Kasumi-1 (cell line): ENCODE data around the gene ATP8B1.
"Not testable (repeated sequence)": the region's sequence is repeated elsewhere in the genome, so short reads cannot be mapped to it uniquely, and the experiment has no call there.

Experiments used
- DNase-seq, 2 experiments: peaks; one replicate each; lab custom pipeline; 2025; lab: John Stamatoyannopoulos, UW

ATP8B1 gene

DNA sequence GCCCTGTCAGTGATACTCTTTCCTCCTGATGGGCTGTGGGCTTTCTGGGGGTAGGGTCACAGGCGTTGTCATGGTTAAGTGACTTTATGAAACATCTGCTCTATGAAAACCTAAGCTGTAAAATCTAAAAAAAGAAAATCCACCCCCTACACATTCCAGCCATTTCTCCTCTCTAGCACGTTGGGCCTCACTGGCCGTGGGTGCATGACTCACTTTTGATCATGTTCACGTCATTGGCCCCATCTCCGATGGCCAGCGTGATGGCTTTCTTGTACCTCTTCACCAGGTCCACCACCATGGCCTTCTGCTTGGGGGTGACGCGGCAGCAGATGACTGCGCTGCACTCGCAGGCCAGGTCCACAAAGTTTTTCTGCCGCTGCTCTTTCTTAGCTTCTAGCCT is 142.2 kb downstream of the ATP8B1 start:
- no peak for DNase-seq

DNA sequence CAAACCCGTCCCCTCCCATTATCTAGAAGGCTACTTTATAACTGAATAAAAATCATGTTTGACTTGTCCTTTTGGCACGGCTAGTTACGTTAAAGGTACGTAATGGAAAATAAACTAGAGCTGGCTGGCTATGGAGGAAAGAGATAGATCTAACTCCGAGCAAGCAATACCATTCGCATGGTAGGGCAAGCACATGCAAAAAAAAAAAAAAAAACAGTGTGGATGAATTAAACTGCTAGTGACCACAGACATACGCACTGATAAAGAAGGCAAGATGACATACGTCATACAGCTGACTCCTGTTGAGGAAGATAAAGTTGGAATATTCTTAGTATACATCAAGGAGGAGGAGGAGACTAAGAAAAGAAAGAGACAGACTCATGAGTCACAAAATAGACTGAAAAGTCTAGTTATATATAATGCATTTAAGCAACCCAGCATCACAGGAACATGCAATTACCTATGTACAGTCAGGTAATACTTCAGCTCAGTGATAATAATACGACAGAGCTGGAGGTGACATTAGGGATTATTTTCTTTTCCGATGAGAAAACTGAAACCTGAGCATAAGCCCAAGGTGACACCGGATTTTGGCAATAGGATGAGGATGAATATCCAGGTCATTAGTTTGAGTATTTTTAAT is 143.5 kb downstream of the ATP8B1 start:
- no peak for DNase-seq

DNA sequence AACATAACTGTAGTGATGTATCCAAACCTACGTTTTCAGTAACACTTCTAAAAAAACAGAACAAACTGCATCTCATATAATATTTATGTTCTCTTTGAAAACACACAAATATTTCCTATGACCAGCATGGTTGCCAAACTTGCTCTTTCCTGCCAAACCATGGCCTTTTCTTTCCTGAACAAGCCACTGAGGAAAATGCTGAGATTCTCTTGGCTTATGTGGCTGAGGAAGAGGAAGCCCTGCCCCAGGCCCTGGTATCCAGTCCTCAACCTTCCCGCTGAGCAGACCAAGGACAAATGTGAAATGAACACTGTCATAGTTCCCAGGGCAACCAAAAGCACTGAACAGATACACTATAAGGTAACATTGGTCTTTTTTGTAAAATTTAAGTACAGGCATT is 145.6 kb downstream of the ATP8B1 start:
- no peak for DNase-seq

DNA sequence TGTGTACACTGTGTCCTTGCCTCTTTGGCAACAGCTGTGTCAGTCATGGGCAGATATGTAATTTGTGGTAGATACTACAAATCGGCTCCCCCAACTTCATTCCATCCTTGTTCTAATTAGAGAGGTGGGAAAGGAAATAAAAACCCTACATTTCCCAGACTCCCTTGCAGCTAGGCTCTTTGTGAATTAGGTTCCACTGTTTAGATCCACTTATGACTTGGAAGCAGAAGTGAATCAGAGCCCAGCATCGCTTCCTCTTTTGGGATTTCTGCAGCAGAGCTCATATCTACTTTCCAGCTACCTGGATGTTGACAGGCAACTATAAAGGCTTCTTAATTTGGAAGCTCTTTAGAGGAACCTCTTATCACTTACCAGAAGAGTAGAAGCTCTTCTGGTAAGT is 147.4 kb downstream of the ATP8B1 start:
- no peak for DNase-seq

DNA sequence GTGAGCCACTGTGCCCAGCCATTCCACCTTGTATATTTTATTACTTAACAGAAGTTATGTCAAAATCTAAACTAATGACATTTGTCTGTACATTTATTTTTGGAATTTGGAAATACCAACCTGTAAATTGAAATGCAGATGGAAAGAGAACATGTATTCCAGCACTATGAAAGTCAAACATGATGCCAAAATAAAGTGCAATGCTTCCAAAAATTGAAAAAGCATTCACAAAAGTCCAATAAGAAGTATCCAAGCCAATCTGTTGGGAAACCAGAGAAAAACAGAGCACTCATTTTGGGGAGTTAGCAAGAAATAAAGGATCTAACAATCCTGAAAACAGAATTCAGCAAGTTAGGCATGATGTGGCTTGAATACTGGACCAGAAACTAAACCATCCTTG is 151.2 kb downstream of the ATP8B1 start:
- DNase-seq, result no peak

DNA sequence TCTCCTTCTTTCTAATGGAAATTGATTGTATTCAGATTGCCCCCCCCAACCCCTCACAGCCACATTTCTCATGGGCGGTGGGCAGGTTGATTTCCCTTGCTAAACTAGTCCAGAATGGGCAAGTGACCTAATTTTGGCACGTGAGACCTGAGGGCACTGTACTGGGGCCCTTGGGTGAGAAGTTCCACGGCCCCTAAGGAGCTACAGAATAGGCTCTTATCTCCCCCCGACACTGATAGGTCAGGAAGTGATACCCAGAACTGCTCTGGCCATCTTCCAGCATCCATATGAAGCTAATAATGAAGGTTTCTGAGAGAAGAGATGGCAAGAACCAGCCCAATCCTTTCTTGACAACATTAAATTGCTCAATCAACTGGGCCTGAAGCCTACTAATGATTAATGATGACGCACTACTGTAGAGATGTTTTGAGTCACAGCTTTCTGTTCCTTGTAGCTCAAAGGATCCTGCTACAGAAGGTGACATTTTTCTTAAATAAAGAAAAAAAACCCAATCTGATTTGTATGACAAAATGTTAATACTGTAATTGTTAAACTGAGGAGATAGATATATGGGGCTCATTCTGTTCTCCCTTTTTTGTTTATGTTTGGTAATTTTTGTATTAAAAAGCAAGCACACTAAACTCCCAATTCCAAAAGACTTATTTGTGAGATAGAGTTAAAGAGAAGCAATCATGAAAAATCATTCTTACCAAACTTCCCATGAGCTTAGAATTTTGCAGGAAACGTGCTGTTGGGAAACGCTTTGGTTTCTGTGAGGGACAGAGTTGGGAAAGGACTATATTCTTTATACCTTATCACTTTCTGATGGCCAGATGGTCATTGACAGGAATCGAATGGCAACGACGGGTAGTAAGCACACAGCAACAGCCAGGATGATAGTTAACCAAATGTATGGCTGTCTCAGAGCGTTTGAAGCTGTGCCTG is 153.3 kb downstream of the ATP8B1 start:
- DNase-seq, result no peak

DNA sequence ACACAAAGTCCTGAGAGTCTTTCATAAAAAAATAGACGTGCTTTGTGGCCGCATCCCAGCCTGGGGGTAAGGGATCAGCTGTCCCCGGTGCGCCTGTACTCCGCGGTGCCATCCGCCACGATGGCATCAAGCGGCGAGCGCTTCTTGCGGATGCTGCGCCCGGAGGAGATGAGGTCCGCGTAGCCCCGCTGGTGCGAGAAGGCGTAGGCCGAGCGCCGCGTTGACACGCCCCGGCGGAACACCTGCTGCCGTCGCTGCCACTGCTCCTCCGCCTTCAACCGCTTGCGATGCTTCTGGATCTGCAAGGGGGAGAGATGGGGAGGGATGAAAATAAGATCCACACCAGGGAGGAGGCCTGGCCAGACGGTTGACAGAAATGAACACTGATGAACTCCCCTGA is 154.7 kb downstream of the ATP8B1 start:
- no peak for DNase-seq

DNA sequence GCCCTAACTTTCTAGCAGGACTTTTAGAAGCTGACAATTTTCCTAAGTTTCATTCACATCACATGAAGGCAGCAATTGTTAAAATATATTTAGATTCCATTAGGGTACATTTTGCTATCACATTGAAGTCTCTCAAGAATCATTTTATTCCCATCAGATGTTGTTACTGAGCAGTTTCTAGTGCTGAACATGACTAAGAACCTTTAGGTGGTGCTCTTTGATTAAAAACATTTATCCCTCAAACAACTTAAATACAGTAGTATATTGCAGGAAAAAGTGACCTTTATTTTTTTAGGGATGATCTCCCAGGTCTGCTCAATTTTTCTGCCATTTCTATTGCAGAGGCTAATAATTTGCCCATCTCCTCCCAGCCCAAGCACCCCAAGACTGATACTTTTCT is 158.6 kb downstream of the ATP8B1 start:
- DNase-seq, result peak in 1 of 2 experiments; percentile 35

DNA sequence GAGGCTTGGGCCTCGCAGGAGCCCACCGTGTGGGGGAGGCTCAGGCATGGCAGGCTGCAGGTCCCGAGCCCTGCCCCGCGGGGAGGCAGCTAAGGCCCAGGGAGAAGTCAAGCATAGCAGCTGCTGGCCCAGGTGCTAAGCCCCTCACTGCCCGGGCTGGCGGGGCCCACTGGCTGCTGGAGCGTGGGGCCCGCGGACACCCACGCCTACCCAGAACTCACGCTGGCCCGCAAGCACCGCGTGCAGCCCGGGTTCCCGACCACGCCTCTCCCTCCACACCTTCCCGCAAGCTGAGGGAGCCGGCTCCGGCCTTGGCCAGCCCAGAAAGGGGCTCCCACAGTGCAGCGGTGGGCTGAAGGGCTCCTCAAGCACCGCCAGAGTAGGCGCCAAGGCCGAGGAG is 159.4 kb downstream of the ATP8B1 start:
- DNase-seq, result not testable (repeated sequence)

DNA sequence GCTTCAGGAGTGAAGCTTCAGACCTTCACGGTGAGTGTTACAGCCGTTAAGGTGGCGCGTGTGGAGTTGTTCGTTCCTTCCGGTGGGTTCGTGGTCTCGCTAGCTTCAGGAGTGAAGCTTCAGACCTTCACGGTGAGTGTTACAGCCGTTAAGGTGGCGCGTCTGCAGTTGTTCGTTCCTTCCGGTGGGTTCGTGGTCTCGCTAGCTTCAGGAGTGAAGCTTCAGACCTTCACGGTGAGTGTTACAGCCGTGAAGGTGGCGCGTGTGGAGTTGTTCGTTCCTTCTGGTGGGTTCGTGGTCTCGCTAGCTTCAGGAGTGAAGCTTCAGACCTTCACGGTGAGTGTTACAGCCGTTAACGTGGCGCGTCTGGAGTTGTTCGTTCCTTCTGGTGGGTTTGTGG is 160.7 kb downstream of the ATP8B1 start:
- DNase-seq, result not testable (repeated sequence)

DNA sequence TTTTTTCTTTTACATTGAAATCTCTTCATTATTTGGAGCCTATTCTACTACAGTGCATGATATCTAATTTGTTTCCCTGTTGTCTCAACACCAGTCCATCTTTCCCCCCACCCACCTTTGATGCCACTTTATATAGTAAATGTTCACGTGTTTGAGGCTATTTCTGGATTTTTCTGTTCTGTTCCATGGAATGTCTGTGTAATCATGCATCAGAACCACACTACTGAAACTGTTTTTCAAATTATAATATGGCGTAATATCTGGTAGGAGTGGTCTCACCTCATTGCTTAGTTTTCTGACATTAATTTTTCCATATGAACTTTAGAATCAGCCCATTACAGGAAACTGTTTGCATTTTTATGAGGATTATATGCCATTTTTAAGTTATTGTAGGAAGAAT is 162.4 kb downstream of the ATP8B1 start:
- DNase-seq, result no peak

DNA sequence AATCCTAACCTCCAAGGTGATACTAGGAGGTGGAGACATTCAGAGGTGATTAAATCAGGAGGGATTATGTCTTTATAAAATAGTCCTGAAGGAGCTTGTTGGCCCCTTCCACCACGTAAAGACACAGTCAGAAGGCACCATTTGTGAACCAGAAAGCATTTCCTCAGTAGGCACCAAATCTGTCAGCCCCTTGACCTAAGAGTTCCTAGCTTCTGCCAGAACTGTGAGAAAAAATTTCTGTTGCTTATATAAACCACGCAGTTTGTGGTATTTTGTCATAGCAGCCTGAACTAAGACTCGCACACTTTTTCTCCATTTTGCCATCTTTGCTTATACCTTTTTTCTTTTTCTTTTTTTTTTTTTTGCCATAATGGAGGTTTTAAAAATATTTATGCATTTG is 162.9 kb downstream of the ATP8B1 start:
- no peak for DNase-seq

DNA sequence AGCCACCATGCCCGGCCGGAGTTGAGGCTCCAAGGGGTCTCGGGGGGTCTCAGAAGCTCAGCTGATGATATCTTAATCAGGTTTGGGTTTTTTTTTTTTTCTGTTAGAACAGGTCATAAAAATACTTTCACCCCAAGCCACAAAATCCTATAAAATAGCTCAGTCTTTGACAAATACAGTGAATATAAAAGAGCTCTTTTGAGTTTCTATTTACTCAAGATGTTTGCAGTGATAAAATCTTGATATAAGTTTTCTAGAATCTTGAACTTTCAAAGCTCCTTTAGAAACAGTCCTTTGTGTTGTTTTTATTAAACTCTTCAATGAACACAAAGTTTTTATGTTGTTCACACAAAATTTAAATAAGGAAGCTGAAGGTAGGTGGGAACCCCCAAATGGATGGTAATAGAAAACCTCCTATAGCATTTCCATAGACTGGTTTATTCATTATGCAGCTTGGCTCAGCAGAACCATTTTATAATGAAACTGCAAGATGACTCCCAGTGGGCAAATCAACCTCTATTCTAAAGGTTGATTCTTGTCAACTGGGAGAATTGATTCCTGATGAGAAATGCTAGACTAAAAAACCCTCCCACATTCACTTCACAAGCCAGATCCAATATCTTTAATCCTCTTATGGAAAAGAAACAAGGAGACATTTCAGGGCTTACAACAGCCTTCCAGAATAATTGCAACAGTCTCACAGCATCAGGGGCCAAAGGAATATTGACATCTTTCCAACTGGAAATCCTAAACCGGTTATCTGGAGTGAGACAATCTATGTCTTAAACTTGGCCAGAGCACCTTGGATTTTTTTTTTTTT is 167.9 kb downstream of the ATP8B1 start:
- DNase-seq, result no peak

DNA sequence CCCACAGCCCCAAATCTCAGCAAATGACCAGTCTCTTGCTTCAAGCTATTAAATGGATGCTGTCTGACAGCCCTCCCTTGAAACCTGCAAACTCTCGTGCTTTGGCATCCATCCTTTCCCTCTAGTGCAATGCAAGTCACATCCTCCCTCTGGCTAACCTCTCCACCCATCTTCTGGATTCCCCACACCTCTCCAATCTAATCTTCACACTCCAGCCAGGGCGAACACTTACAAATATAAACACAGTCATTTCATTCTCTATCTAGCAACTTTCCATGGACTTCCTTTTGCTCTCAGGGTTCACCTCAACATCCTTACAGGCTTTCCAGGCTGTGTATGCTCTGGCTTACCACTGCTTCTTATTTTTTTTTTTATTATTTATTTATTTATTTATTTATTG is 171.4 kb downstream of the ATP8B1 start:
- DNase-seq, result no peak

DNA sequence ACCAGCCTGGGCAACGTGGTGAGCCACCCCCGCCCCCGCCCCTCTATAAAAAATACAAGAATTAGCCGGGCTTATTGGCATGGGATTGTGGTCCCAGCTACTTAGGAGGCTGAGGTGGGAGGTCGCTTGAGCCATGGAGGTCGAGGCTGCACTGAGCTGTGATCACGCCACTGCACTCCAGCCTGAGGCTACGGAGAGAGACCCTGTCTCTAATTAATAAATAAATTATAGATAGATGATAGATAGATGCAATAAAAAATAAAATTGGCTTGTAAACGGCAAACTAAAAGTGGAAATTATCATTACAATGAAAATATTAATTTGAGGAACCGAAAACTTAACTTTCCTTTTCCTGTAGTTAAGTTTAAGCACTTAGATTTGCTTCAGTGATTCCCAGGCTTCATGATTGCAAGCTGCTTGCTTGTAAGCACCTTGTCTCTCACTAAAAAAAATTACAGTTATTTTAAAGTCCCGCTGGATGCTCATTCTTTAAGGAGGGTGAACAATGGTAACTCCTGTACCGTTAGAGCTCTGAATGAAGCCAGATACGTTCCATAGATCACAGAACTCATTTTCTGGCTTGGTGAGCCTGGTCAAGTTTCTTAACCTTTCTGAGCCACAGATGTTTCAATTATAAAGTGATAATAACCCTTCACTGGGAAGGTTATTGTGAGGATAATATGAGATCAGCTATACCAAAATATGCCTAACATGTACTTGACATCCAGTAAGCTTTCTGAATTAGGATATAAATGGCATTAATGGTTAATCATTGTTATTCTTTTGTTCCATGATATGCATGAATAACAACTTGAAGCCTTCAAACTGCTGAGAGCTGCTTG is 172.1 kb downstream of the ATP8B1 start:
- no peak for DNase-seq

DNA sequence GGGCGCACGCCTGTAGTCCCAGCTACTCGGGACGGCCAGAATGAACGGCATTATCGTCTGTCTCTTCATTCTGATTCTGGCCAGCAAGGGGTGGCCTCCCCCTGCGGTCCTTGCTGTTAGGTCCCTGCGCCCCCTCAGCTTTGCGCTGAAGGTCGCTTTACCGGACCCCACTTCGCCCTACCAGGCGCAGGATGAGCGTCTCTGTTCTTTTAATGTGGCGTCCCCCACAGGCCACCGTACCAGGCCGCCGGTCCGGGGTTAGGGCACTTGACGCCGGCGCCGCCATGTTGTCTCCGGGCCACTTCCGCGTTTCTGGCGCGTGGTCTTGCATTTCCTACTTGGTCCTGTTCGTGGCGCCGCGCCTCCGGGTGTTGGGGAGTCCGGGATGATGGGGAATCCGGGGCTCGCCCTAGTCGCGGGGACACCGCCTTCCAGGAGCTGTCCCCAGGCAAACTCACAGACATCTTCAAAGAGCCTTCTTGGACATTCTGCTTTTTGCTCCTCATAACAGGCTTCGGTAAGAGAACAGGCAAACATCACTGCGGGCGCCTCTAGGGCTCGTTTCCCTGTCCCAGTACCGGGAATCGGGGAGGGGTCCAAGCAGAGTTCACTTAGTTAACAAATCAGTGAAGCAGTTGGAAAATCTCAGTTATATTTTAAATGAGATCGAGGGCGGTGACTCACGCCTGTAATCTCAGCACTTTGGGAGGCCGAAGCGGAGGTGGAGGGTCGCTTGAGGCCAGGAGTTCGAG is 172.9 kb downstream of the ATP8B1 start:
- peak; percentile 87 to 93 for DNase-seq

DNA sequence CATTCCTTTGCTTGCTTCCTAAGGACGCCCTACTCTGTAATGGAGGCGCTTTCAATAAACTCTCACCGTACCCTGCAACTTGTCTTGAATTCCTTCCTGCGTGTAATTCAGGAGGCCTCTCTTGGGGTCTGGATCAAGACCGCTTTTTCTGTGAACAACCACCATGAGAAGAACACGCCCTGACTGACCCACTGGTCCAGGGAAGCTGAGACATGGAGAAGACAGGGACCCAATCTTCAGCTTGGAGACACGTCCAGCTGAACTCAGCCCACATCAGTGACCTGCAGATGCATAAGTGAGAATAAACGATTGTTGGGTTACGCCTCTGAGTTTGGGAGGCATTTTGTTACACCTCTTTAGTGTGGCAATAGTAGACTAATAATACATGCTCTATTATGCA is 173.7 kb downstream of the ATP8B1 start:
- no peak for DNase-seq

DNA sequence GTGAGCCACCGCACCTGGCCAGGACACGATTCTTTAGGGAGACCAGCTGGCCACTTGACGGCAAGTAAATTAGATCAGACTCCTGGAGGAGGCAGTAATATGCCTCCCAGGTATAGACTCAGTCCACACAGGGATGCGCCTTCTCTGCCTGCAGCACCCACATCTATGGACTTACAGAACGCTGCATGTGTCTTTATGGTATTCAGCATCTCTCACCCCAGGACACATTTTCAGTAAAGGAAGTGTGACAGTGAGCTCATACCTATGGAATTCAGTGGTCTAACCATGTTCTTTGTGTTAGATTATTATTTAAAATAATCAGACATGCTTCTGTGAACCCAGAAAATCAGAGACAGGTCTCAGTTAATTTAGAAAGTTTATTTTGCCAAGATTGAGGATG is 175.6 kb downstream of the ATP8B1 start:
- DNase-seq, result no peak

DNA sequence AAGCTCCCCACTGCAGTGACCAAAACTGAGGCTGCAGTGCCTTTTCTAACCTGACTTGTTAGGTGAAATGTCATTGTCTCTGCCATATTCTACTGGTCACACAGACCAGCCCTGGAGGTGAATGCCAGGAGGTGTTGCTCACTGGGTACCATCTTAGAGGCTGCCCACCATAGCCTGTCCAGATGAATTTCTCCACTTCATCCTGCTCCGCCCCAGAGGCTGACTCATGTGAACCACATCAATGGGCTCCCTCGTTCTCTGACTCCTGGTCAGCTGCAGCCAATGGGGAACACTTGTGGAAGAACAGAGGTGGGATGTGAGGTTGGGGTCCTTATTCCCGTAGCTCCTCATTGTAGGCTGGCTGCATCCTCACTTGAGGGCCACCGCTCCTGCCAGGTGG is 178.1 kb downstream of the ATP8B1 start:
- no peak for DNase-seq

DNA sequence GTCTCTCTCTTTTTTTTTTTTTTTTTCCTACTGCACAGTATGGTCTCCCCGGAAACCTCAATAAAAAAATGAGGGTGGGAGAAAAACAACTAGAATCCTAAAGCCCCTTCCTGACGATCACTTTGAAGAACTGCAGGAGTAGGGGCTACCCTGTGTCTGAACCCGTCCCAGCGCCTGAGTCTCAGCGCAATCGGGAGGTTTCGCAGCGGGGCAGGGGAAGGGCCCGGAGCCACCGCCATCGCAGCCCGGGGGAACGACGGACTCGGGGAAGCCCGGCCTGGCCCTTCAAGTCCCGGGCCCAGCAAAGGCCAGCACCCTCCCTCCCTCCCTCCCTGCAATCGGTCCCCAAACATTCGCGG is 181.9 kb downstream of the ATP8B1 start:
- DNase-seq, result no peak

DNA sequence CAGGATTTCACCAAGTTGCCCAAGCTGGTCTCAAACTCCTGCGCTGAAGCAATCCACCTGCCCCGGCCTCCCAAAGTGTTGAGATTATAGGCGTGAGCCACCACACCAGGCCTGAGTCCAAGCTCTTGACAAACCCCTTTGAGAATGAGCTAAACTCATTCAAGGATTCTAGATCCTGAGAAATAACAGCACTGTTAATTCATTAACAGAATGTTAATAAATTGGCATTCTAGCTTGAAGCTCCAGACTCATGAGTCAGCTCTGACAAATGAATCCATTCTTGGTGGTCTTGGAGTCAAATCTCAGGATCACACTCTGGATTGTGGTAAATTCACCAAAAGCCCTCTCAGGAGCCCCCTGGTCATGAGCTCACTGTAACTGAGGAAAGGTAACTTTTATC is 183.2 kb downstream of the ATP8B1 start:
- no peak for DNase-seq
